ENCODE data around the gene LHFPL6. TPM values are rescaled to one million over a fixed set of nuclear protein-coding genes. Genes with fewer than 3 reads are reported as not detected.

Gene LHFPL6
- total and polyA plus RNA-seq, 10 of the 15 experiments (the other 5 are each of a cell fraction or from before 2014, with no cell fraction given): 0.11 to 4.6 (median 0.41) TPM

- ChIA-PET CTCF (interaction anchor here (0.6 to 1.3 kb wide), 3 partner anchors 17 to 102 kb away, joined by 3 to 4 read pairs (median 3); no protein-coding TSS in a partner anchor), SMC1A (ENCODE audit: uncharacterized antibody, unreplicated experiment) (interaction anchor here (0.7 to 1.5 kb wide), 7 partner anchors 11 to 236 kb away, joined by 3 to 5 read pairs (median 3); no protein-coding TSS in a partner anchor), RAD21 (ENCODE audit: unreplicated experiment) (interaction anchor here (0.6 to 1.2 kb wide), 4 partner anchors 23 to 271 kb away, joined by 3 to 4 read pairs (median 3); no protein-coding TSS in a partner anchor), POLR2A (interaction anchor here (0.9 kb wide), 1 partner anchor 65 kb away, joined by 3 read pairs; no protein-coding TSS in a partner anchor)
- H3K36me3 ChIP-seq (ENCODE audit: control insufficient read depth in 2 of 2, insufficient read depth in 2 of 2, low read length in 1 of 2): no peaks in the 10 kb centered on the region
- H3K79me2 ChIP-seq (ENCODE audit: control insufficient read depth, insufficient read depth, low read length): no peaks in the 10 kb centered on the region
- peak; percentile 93 for ATAC-seq
- no peak for FAIRE-seq
- H3K9ac ChIP-seq (ENCODE audit: control insufficient read depth, insufficient read depth, low read length): no peak overlapping the region
- H3K27me3 ChIP-seq (replicated peaks in 1 of 2; ENCODE audit: control insufficient read depth in 2 of 2, insufficient read depth in 2 of 2, low read length in 1 of 2): no peaks in the 10 kb centered on the region; a peak in 1 of 4 replicates
- intact Hi-C loops (cut with micrococcal nuclease; ENCODE audit: unreplicated experiment) (no loop called here), in situ Hi-C loops (cut with MboI) (no loop called here)
- no peak overlapping the region for H3K4me2 ChIP-seq (ENCODE audit: control insufficient read depth, insufficient read depth)
- no peaks in the 10 kb centered on the region for H3K9me3 ChIP-seq (replicated peaks; ENCODE audit: control insufficient read depth, insufficient read depth, low read length)
- no peak overlapping the region for H3K27ac ChIP-seq (ENCODE audit: control insufficient read depth, insufficient read depth)
- peak; percentile 17 for DNase-seq (ENCODE audit: low read depth, low spot score)
- H3K4me1 ChIP-seq (ENCODE audit: control insufficient read depth, insufficient read depth, low read length): no peaks in the 10 kb centered on the region
- no peak overlapping the region for H3K4me3 ChIP-seq
- no TSS peak for BruUV-seq (replicated peaks)
- H2AFZ ChIP-seq (ENCODE audit: control insufficient read depth, low read depth, low read length): no peak overlapping the region
- WGBS (ENCODE audit: insufficient coverage, insufficient replicate concordance, low lambda C conversion rate, missing lambda C conversion rate): 5% methylated on average over 1 of the region's 1 CpG
- TF ChIP-seq LARP7 (IDR thresholded peaks at IDR 0.05) (no peak), MTA2 (IDR thresholded peaks at IDR 0.05; ENCODE audit: low read depth) (peak; percentile 18; the same call in 1 of the 2 replicates), MEF2B (IDR thresholded peaks at IDR 0.05; ENCODE audit: partially characterized antibody, poor library complexity, severe bottlenecking) (peak; percentile 78), TCF12 (IDR thresholded peaks at IDR 0.05; ENCODE audit: low read depth, low read length) (peak; percentile 76; the same call in 1 of the 2 replicates), IKZF2 (IDR thresholded peaks at IDR 0.05) (peak; percentile 26 to 43; a peak in 2 of 4 replicates), ZNF24 (IDR thresholded peaks at IDR 0.05) (peak; percentile 71), IKZF1 (conservative IDR thresholded peaks at IDR 0.05) (peak; percentile 31), ZNF274 (IDR thresholded peaks at IDR 0.05; ENCODE audit: insufficient read depth, insufficient read length) (no peak), BHLHE40 (IDR thresholded peaks at IDR 0.05; ENCODE audit: borderline replicate concordance in 1 of 2, low read depth in 2 of 2, low read length in 1 of 2) (peak in 1 of 2 experiments; percentile 12; a peak in 1 of 4 replicates)
- TF ChIP-seq, protein P1, sequence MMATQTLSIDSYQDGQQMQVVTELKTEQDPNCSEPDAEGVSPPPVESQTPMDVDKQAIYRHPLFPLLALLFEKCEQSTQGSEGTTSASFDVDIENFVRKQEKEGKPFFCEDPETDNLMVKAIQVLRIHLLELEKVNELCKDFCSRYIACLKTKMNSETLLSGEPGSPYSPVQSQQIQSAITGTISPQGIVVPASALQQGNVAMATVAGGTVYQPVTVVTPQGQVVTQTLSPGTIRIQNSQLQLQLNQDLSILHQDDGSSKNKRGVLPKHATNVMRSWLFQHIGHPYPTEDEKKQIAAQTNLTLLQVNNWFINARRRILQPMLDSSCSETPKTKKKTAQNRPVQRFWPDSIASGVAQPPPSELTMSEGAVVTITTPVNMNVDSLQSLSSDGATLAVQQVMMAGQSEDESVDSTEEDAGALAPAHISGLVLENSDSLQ (IDR thresholded peaks at IDR 0.05): peak; percentile 57
- H4K20me1 ChIP-seq (ENCODE audit: control insufficient read depth, insufficient read depth): no peaks in the 10 kb centered on the region
Measured at GRCh38 chr13:39510316-39510695, 92.7 kb downstream of the LHFPL6 start.
